Measurements from ENCODE around the gene NUP214. TPM values are rescaled to one million over a fixed set of nuclear protein-coding genes. Genes with fewer than 3 reads are reported as not detected.

NUP214 gene
- total and polyA plus RNA-seq, 2 of the 8 experiments (the other 6 are each of a cell fraction or from before 2014, with no cell fraction given): 28.6 to 50.2 TPM

GRCh38 chr9:131279196-131279862 is 153.9 kb downstream of the NUP214 start (continued):
- TF ChIP-seq ZNF274 (IDR thresholded peaks at IDR 0.05; ENCODE audit: borderline replicate concordance, extremely low read depth, low read length) (no peak), POU5F1 (IDR thresholded peaks at IDR 0.05; ENCODE audit: low read depth, low read length) (no peak)

All from H1 (cell line).